GM12878 (cell line): Measurements from ENCODE around the gene ZNF2.

Source experiments
- IRF3 ChIP-seq: fragments of 450-650 bp; IDR thresholded peaks from 2 replicates; pipeline ENCODE4 v1.6.1; 2014; ENCODE audit warnings: mild to moderate bottlenecking
- MYC ChIP-seq: IDR thresholded peaks from 2 replicates; pipeline ENCODE4 v1.6.1; 2011; ENCODE audit warnings: mild to moderate bottlenecking, low read length, moderate library complexity, inconsistent platforms; ENCODE audit not compliant: insufficient read depth, insufficient replicate concordance, insufficient read length, severe bottlenecking
- POLR2A ChIP-seq: IDR thresholded peaks from 2 replicates; pipeline ENCODE4 v1.6.1; 2011; ENCODE audit warnings: low read depth, mild to moderate bottlenecking, low read length
- PRDM15 ChIP-seq: fragments of 450-650 bp; formaldehyde crosslinking; IDR thresholded peaks from 2 replicates; pipeline ENCODE4 v1.4.0; 2020; ENCODE audit warnings: mild to moderate bottlenecking, moderate library complexity
- SMAD1 ChIP-seq: fragments of 450-650 bp; IDR thresholded peaks from 2 replicates; pipeline ENCODE4 v1.6.1; 2018; ENCODE audit warnings: mild to moderate bottlenecking, low read depth; ENCODE audit not compliant: partially characterized antibody
- SREBF1 ChIP-seq: IDR thresholded peaks from 2 replicates; pipeline ENCODE4 v1.6.1; 2012; ENCODE audit warnings: mild to moderate bottlenecking, low read length
- TF ChIP-seq, protein P1 (sequence below), 3 experiments: IDR thresholded peaks in 2 of 3; conservative IDR thresholded peaks in 1 of 3; 2 replicates each; pipeline ENCODE4 v1.5.1; 2011; ENCODE audit warnings: low read depth in 3 of 3, low read length in 3 of 3, mild to moderate bottlenecking in 3 of 3, control low read depth in 2 of 3, moderate library complexity in 2 of 3, inconsistent platforms in 1 of 3, mixed read lengths in 1 of 3; ENCODE audit not compliant: control insufficient read depth in 2 of 3, insufficient read depth in 1 of 3; ENCODE audit errors: extremely low read depth in 1 of 3

GRCh38 chr2:95138702-95139101, 26.9 kb upstream of the ZNF2 start:
- no peak for TF ChIP-seq SREBF1
- TF ChIP-seq MYC, result no peak
- no peak for TF ChIP-seq SMAD1
- TF ChIP-seq, protein P1, sequence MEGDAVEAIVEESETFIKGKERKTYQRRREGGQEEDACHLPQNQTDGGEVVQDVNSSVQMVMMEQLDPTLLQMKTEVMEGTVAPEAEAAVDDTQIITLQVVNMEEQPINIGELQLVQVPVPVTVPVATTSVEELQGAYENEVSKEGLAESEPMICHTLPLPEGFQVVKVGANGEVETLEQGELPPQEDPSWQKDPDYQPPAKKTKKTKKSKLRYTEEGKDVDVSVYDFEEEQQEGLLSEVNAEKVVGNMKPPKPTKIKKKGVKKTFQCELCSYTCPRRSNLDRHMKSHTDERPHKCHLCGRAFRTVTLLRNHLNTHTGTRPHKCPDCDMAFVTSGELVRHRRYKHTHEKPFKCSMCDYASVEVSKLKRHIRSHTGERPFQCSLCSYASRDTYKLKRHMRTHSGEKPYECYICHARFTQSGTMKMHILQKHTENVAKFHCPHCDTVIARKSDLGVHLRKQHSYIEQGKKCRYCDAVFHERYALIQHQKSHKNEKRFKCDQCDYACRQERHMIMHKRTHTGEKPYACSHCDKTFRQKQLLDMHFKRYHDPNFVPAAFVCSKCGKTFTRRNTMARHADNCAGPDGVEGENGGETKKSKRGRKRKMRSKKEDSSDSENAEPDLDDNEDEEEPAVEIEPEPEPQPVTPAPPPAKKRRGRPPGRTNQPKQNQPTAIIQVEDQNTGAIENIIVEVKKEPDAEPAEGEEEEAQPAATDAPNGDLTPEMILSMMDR (IDR thresholded peaks at IDR 0.05 in 2 of 3, conservative IDR thresholded peaks at IDR 0.05 in 1 of 3; ENCODE audit: control insufficient read depth in 2 of 3, extremely low read depth in 1 of 3, insufficient read depth in 1 of 3, low read depth in 3 of 3, low read length in 3 of 3), result no peak
- no peak for TF ChIP-seq IRF3
- no peak for TF ChIP-seq POLR2A
- TF ChIP-seq PRDM15, result no peak
